HG03354 (cell line): ENCODE results near the gene ADGRA1.
"Not testable (repeated sequence)": the region's sequence is repeated elsewhere in the genome, so short reads cannot be mapped to it uniquely, and the experiment has no call there.

Source experiments
- ATAC-seq: cut with Tn5 transposase; IDR thresholded peaks from one replicate; pipeline ENCODE4 v1.9.1; 2021; ENCODE audit warnings: mild to moderate bottlenecking; ENCODE audit not compliant: unreplicated experiment, poor library complexity, severe bottlenecking

ADGRA1 gene

DNA sequence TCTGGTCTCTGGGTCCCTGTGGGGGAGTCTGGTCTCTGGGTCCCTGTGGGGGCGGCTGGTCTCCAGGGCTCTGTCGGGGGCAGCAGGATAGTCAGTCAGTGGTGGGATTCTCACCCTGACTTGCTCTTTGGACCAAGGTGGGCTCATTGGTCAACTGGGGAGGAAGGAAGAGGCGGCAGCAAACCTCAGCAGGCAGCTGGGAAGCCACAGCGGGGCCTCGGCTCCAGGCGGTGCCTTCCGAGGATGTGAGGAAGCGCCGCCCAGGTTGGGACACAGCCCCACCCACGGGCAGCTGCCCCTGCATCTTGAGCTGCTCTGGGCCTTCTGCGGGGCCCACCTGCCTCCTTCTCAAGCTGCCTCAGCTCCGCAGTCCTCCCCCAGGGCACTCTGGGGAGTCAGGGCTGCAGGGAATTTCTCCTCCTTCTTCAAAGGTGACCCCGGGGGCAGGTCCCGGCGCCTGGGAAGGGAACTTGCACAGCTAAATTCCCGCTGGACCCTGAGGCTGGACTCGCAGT, 51.9 kb downstream of the ADGRA1 start:
- ATAC-seq = no peak

DNA sequence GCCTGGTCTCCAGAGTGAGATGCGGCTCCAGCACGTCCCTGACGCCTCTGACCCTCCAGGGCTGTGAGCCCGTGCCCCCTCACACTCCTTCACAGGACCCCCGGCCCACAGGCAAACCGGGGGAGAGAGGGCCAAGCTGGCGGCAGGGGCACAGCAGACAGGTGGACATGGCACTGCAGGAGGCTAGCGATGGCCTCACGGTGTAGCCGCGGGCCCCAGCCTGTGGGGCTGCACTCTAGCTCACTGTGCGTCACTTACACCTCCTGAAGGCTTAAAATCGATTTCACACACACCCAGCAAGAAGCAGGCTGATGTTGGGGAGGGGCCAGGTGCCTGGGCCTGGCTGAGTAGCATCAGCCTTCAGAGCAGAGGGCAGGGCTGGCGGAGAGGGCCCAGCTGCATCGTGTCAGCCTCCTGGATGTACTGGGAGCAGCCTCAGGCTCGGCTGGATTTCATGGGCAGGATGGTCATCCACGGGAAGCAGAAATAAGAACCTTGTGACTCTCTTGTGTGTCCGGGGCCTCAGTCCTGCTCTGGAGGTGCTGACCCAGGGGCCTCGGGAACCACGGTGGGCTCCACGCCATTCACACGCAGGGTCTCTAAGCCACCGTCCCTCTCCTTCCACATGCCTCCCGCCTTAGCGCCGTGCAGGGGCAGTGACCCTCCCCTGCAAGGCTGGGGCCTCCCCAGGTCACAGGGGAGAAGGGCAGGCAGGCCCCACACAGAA, 52.9 kb downstream of the ADGRA1 start:
- ATAC-seq = no peak

GRCh38 chr10:133141144-133141957, 53.6 kb downstream of the ADGRA1 start:
- no peak for ATAC-seq

DNA sequence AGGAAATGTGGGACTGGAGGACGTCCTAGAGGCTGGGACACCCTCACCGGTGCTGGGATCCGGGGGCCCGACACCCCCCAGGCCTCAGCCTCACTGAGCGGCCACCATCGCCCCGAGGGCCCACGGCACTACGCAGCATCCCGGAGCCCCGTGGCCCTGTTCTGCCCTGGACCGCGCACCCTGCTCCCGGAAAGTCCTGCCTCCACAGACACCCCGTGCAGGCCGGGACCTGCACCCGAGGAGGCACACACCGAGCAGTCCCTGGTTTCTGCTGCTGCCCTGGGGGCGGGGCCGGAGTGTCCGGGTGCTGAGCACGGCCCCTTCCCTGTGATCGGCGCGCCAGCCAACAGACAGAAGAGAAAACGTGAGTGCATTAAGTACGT, 54.2 kb downstream of the ADGRA1 start:
- ATAC-seq = no peak

- ATAC-seq = no peak
These were observed 54.9 kb downstream of the ADGRA1 start for GRCh38 chr10:133142523-133143199.

DNA sequence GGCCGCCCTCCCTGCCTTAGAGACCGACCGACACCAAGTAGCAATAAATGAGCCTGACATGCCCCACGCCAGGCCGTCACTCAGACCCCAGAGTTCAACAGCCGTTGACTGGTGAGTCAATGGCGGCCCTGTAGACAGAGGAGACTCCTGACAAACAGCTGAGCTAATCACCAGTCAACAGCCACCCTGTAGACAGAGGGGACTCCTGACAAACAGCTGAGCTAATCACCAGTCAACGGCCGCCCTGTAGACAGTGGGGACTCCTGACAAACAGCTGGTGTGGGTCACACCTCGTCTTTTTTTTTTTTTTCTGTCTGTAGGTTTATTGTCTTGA, 55.4 kb downstream of the ADGRA1 start:
- ATAC-seq = no peak

DNA sequence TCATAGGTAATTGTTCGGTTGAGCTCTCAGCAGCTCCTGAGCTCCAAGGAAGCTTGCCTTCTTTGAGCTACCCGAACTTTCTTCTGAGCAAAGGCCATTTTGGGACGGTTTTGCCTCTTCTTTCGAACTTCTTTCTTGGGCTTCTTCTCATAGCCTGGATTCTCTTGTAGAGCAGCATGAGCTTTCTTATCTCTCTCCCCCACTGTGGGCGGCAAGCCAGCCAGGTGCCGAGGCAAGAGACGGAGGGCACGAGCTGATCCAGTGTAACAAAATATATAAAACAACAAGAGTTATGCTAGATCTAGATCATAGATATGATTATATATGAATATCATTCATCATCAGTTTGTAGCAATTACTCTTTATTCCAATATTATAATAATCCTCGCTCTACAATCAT, 55.8 kb downstream of the ADGRA1 start:
- no peak for ATAC-seq

DNA sequence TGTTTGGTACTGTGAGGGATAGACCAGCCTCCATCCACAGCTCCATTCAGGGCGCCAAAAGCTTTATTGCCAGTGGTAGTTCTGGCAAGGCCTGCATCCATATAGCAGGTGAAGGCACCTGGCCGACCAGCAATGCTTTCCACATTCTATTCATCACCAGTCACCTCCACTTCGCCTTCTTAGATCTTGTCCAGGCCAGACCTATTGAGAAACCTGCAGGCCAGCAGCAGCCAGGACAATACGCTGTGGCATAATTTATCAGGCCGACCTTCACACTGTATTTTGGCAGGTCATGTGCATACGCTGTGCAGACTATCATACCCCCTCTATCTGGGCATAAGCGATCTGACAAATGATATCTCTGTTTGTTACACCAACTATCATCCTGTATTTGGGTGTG, 57.0 kb downstream of the ADGRA1 start:
- no peak for ATAC-seq

DNA sequence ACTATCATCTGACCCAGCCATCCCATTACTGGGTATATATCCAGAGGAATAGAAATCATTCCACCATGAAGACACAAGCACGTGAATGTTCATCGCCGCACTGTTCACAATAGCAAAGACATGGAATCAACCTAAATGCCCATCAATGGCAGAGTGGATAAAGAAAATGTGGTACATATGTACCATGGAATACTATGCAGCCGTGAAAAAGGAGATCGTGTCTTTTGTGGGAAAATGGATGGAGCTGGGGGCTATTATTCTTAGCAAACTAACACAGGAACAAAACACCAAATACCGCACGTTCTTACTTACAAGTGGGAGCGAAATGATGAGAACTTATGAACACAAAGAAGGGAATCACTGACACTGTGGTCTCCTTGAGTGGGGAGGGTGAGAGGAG, 62.5 kb downstream of the ADGRA1 start:
- ATAC-seq = no peak

- no peak for ATAC-seq
These were observed 62.9 kb downstream of the ADGRA1 start for GRCh38 chr10:133150656-133151055.

DNA sequence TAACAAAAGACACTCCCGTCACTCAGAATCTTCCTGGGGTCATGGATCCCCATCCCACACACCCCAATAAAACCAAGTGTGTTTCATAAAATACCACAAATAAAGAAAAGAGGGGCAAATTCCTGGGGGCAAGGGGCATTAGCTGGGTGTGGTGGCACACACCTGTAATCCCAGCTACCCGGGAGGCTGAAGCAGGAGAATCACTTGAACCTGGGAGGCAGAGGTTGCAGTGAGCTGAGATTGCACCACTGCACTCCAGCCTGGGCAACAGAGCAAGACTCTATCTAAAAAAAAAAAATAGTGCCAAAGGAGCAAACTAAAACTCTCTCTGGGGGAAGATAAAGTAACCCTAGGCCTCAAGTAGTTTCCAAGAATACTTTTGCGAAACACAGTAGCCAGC, 63.3 kb downstream of the ADGRA1 start:
- ATAC-seq = not testable (repeated sequence)

- no peak for ATAC-seq
These were observed 63.8 kb downstream of the ADGRA1 start for GRCh38 chr10:133151543-133151972.

- no peak for ATAC-seq
These were observed 66.7 kb downstream of the ADGRA1 start for GRCh38 chr10:133154411-133154810.

GRCh38 chr10:133154996-133155778, 67.5 kb downstream of the ADGRA1 start:
- ATAC-seq = no peak

DNA sequence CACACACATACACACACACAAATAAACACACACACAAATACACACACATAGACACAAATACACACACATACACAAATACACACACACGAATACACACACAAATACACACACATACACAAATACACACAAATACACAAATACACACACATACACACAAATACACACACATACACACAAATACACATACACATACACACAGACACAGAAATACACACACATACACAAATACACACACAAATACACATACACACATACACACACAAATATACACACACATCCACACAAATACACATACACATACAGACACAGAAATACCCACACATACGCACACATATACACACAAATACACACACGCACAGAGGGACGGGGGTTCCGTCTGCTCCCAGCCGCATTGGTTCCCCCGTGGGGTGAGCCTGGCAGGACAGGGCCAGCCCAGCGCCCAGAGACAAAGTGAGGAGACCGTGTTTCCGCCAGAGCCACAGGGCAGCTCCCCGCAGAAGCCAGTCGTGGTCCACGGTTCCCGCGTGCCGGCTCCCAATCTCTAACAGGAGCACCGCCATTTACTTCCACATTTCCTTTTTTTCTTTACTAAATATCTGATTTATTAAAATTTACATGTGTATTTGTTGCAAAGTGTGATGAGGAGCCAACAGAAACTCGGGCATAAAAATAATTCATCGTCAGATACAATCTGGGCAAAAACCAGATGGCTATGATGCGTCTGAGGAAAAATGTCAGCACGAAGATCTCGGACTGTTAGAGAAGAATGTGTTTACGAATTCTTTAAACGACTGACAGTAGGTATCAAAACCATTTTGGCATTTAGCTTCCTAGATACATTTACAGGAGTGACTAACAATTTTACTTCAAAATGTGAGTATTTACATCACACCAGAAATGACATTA, 69.2 kb downstream of the ADGRA1 start:
- ATAC-seq = no peak

GRCh38 chr10:133157662-133158436, 70.1 kb downstream of the ADGRA1 start:
- ATAC-seq = no peak

DNA sequence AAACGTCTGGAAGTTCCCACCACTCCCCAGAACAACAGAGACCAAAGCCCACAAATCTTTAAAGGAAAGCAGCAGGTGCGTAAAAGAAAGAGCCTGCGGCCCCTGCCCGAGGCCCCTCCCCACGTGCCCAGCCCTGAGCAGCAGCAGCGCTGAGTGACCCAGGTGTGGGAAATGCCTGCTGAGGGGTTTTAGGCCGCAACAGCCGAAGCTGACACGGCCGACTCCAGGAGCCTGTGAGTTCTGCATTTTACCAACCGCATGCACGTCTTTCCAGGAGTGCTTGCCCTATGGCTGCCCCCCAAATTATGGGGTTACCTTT, 70.7 kb downstream of the ADGRA1 start:
- ATAC-seq = no peak
